Measurements from ENCODE around the gene SH3PXD2A.
A peak's percentile ranks its signal among the peaks of the same experiment; 100 is the strongest.

Gene SH3PXD2A

DNA sequence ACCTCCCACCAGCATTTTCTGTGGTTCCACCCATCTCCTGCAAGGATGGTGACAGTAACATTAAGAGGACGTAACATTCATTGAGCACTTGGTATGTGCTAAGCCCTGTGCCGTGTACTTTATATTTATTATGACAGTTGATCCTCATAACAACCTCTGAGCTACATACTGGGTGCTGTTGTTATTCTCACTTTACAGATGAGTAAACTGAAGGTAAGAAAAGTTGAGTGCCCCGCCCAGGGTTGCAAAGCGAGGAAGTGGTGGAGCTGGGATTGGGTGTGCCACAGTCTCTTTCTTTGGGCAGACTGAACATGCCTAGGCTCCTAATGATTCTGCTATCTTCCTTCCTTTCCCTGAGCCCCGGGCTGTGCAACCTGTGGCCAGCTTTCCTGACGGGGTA is 107.4 kb downstream of the SH3PXD2A start:
- ATAC-seq (no peak), DNase-seq (no peak)
- Mint-ChIP-seq H3K4me3 (no peak overlapping the region), H3K9me3 (peaks cover 8% of the 10 kb centered on the region), H3K27me3 (no peaks in the 10 kb centered on the region), H3K4me1 (peaks cover 18% of the 10 kb centered on the region), H3K27ac (no peak overlapping the region), H3K36me3 (ENCODE audit: low read depth) (no peaks in the 10 kb centered on the region)

DNA sequence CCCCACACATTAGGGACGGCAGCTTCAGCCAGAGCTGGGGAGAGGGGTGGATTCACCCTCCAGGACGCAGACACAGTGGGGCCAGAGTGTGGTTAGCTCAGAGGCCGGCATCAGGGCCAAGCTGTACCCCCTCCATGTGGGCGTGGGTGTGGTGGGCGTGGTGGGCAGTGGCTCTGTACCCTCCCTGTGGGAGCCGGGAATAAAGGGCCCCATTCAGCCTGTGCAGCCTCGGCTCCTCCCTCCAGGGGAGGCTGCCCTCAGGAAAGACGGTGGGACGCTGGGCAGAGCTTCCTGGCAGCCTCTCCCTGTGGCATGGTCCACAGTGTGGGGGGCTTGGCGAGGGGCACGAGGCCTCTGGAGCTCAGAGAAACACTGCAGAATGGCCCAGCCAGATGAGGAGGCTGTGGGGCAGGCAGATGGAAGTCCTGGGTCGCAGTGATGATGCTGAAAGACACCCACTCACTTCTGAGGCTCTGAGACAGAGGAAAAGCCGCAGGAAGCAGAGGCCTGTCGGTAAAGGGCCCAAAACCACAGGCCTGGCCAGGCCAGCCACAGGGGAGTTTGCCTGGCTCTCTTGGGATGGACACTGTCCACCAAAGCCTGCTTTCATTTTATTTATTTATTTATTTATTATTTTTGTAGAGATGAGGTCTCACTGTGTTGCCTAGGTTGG is 108.0 kb downstream of the SH3PXD2A start:
- Mint-ChIP-seq H3K27ac (no peak overlapping the region), H3K36me3 (ENCODE audit: low read depth) (no peaks in the 10 kb centered on the region), H3K27me3 (no peaks in the 10 kb centered on the region), H3K4me1 (peaks cover 18% of the 10 kb centered on the region), H3K4me3 (no peak overlapping the region), H3K9me3 (peaks cover 4% of the 10 kb centered on the region)
- ATAC-seq (no peak), DNase-seq (no peak)

DNA sequence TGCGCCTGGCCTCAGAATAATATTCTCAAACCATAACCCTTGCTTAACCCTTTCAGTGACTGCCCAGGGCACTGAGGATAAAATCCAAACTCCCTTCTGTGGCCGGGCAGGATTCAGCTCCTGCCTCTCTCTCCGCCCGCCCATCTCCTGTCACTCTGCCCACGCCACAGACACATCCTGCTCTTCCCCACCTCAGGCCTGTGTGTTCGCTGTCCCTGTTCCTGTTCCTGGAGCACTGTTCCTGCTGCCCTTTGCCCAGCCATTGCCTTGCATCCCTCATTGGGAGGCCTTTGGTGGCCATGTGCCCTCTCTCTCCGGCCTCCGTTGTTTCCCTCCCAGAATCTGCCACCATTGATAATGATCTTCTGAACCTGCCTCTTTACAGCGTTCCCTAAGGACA is 108.8 kb downstream of the SH3PXD2A start:
- H3K36me3 Mint-ChIP-seq (ENCODE audit: low read depth), result no peaks in the 10 kb centered on the region
- DNase-seq (no peak), ATAC-seq (no peak)
- H3K4me1 Mint-ChIP-seq, result peaks cover 18% of the 10 kb centered on the region
- H3K27ac Mint-ChIP-seq, result no peak overlapping the region
- no peaks in the 10 kb centered on the region for H3K27me3 Mint-ChIP-seq
- no peaks in the 10 kb centered on the region for H3K9me3 Mint-ChIP-seq
- H3K4me3 Mint-ChIP-seq, result no peak overlapping the region

DNA sequence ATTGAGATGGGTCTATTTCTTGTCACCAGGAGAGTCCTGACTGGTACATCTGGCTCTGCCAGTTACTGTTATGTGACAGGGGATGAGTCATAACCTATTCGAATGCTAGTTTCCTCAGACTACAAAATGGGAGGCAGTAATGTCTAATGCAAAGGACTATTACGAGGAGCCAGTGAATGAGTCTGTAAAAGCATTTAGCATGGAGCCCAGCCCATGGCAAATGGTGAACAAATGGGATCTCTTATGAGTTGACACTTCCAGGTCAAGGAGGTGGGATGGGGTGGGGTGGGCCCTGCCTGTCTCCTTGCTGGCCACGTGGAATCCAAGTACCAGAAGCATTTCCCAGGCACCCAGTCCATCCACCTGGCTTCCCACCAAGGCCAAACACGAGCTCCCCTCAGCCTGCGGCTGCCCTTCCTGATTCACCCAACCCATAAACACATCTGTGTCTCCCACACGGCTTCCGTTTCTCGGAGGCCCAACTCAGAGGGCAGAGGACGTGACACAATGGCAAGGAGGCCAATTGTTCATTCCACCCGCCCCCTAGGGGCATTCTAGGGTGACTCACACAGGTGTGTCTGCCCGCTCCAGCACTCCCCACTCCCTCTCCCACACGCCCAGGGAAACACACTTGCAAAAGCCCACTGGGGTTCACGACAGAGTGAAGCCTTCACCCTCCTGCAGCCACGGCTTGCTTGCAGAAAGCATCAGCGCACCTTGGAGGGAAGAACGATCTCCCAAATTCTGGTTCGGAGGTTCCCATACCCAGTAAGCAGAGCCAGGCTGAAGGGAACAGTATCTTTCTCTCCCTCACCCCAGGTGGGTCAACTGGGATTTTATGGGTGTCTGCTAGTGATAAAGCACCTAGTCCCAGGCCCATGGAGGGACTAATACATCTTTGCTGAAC is 109.8 kb downstream of the SH3PXD2A start:
- peak; percentile 43 for DNase-seq
- Mint-ChIP-seq H3K4me1 (peaks cover 18% of the 10 kb centered on the region), H3K4me3 (no peak overlapping the region), H3K27me3 (no peaks in the 10 kb centered on the region), H3K27ac (peak overlapping the region; percentile 68), H3K9me3 (no peaks in the 10 kb centered on the region), H3K36me3 (ENCODE audit: low read depth) (no peaks in the 10 kb centered on the region)
- ATAC-seq, result peak; percentile 80

DNA sequence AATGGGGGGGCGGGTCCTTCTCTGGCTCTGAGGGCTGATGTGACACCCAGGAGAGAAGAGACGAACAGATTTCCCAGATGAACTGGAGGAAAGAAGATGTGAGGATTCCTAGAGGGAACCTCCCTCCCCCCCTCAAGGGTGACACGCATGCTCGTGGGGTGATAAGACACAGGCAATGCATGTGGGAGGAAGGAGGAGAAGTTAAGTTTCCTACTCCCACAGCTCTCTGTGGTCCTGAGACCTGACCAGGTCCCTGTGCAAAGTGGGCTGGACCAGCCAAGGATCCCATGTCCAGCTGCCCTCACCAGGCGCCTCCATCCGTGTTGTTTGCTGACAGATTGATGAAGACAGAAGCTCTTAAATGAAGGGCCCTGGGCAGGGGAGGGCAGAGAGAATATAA is 112.6 kb downstream of the SH3PXD2A start:
- no peak overlapping the region for H3K27ac Mint-ChIP-seq
- H3K9me3 Mint-ChIP-seq, result no peaks in the 10 kb centered on the region
- no peak overlapping the region for H3K4me3 Mint-ChIP-seq
- DNase-seq (no peak), ATAC-seq (no peak)
- no peaks in the 10 kb centered on the region for H3K36me3 Mint-ChIP-seq (ENCODE audit: low read depth)
- H3K4me1 Mint-ChIP-seq, result peaks cover 16% of the 10 kb centered on the region
- H3K27me3 Mint-ChIP-seq, result no peaks in the 10 kb centered on the region

DNA sequence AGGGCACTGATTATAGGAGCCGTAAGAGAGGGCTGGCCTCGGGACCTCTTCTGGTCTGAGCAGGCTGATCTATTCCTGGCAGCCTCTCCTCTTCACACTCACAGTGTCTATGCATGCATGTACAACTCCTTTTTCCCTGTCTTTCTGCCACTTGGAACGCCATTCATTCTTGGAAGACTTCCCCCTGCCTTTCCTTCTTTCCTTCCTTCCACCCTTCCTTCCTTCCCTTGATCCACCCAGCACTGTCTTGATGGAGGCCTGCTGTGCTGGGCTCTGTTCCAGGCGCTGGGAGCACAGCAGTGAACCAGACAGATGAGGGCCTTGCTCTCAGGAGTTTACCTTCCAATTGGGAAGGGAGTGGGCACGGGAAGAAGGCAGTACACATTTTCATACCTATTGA is 114.8 kb downstream of the SH3PXD2A start:
- no peak overlapping the region for H3K27ac Mint-ChIP-seq
- no peak for ATAC-seq
- DNase-seq, result no peak
- no peak overlapping the region for H3K4me3 Mint-ChIP-seq
- peaks cover 9% of the 10 kb centered on the region for H3K4me1 Mint-ChIP-seq
- H3K9me3 Mint-ChIP-seq, result no peaks in the 10 kb centered on the region
- H3K36me3 Mint-ChIP-seq (ENCODE audit: low read depth), result no peaks in the 10 kb centered on the region
- no peaks in the 10 kb centered on the region for H3K27me3 Mint-ChIP-seq

DNA sequence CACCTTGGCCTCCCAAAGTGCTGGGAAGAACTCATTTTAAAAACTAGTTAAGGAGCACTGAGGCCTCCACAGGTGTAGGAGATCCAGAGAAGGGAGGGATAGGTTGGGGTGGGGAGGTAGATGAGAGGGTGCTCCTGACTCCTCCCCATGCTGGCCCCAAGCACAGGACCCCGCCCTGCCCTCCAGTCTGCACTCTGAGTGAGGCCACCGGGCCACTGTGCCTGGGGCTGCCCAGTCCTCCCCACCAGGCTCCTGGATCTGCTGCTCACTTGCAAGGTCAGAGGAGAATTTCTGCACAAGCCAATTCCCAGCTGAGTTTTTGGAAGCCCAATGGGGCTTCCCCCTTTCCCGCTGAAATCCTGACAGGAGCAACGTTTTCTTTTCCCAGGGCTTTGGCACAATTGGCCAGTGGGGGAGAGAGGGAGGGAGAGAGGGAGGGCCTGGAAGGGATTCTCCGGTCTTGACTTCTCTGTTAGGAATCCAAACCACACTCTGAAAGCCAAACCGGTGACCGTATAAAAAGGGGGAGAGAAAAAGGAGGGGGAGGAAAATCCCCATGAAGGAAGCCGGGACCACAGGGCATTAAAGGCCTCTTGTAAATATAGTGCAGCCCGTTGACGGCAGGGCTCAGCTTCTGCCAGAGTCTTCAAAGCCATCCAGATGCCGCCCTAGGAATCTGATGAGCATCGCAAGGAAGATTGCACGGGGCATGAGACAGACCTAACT is 116.2 kb downstream of the SH3PXD2A start:
- no peaks in the 10 kb centered on the region for H3K4me1 Mint-ChIP-seq
- H3K27ac Mint-ChIP-seq, result no peak overlapping the region
- H3K36me3 Mint-ChIP-seq (ENCODE audit: low read depth), result no peaks in the 10 kb centered on the region
- H3K9me3 Mint-ChIP-seq, result no peaks in the 10 kb centered on the region
- H3K27me3 Mint-ChIP-seq, result no peaks in the 10 kb centered on the region
- DNase-seq, result no peak
- ATAC-seq, result no peak
- H3K4me3 Mint-ChIP-seq, result no peak overlapping the region

DNA sequence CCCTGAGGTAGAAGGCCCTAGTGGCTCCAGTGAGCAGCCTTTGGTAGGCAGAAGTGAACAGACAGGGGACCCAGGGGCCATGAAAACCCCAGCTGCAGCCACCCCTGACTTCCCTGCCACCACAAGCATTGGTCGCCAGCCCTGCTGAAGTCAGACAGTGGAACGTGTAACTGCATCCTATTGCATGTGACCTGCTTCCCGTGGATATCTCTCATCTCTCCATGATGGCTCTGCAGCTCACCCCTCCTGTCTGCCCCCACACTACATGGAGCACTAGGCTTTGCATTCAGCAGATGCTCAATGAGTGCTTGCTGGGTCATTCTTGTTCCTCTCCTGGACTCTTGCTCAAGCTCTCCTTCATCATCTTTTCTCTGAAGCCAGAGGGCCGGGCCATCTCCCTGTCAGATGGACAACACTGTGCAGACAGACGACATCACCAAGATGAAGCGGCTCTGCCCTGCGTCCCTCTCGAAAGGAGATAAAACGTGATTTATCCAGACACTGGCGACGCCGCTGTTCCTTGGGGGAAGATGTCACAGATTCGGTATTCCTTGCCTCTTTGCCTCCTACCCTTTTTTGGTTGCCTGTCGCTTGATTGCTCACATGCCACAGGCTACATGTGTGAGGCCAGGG is 117.5 kb downstream of the SH3PXD2A start:
- Mint-ChIP-seq H3K27me3 (no peaks in the 10 kb centered on the region), H3K9me3 (no peaks in the 10 kb centered on the region)
- DNase-seq, result no peak

DNA sequence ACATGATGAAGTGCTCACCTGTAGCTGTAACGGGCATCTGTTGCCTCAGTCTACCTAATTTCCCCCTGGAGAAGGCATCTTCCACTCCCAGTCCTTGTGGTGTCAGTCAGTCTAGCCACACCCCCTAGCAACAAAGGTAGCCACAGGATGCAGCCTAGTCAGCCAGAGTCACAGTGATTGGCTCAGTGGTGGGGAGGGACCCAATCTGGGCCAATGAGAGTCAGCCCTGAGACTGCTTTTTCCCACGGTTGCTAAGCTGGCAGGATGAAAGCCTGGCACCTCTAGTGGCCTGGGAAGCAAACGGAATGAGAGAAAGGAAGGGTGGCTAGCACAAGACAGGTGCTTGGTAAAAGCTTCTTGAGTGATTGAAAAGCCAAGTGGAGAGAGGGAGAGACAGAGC is 118.6 kb downstream of the SH3PXD2A start:
- no peaks in the 10 kb centered on the region for H3K36me3 Mint-ChIP-seq (ENCODE audit: low read depth)

More for the DNA sequence above, 117.5 kb downstream of the SH3PXD2A start:
- H3K4me3 Mint-ChIP-seq, result no peak overlapping the region
- no peak for ATAC-seq
- H3K27ac Mint-ChIP-seq, result no peak overlapping the region
- no peaks in the 10 kb centered on the region for H3K4me1 Mint-ChIP-seq
- H3K36me3 Mint-ChIP-seq (ENCODE audit: low read depth), result no peaks in the 10 kb centered on the region

DNA sequence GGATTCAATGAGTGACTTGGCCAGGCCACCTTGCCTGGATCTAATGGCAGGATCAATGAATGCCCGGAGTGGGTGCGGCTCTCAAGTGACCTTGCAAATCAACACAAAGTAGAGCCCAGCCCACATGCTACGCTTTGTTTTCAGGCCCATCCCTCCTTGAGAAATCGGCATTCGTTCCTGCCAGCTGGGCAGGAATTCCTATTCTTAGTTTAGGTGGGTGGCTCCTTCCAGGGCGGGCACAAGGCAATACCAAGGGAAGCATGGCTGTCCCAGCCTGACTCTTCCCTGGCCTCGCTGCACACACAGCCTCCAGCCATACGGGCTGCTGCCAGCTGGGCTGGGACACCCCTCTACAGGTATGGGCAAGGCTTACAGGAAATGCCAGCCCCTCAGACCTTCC is 119.3 kb downstream of the SH3PXD2A start:
- Mint-ChIP-seq H3K9me3 (no peaks in the 10 kb centered on the region), H3K4me3 (no peak overlapping the region), H3K27me3 (no peaks in the 10 kb centered on the region), H3K27ac (no peak overlapping the region), H3K4me1 (no peaks in the 10 kb centered on the region), H3K36me3 (ENCODE audit: low read depth) (no peaks in the 10 kb centered on the region)
- no peak for ATAC-seq
- no peak for DNase-seq

More for the DNA sequence above, 118.6 kb downstream of the SH3PXD2A start:
- no peaks in the 10 kb centered on the region for H3K4me1 Mint-ChIP-seq
- DNase-seq, result no peak
- ATAC-seq, result peak; percentile 47
- no peaks in the 10 kb centered on the region for H3K9me3 Mint-ChIP-seq
- H3K27me3 Mint-ChIP-seq, result no peaks in the 10 kb centered on the region
- H3K4me3 Mint-ChIP-seq, result no peak overlapping the region
- no peak overlapping the region for H3K27ac Mint-ChIP-seq

DNA sequence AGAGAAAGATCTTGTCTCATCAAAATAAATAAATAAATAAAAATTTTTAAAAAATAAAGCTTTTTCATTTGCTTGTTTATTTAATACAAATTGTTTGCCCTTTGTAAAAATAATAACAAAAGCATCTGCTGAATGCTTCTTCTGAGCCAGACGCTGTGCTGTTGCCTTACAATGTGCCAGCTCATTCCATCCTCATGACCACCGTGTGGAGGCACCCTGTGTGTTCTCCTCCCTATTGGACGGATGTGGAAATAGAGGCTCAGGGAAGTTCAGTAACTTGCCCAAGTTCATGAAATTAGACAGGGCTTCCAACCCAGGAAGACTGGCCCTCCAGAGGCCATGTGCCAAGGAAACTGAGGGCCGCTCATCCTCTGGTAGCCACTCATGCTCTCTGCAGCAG is 120.6 kb downstream of the SH3PXD2A start:
- Mint-ChIP-seq H3K9me3 (no peaks in the 10 kb centered on the region), H3K4me1 (no peaks in the 10 kb centered on the region), H3K27me3 (no peaks in the 10 kb centered on the region), H3K36me3 (ENCODE audit: low read depth) (no peaks in the 10 kb centered on the region), H3K27ac (no peak overlapping the region), H3K4me3 (no peak overlapping the region)
- no peak for DNase-seq
- ATAC-seq, result no peak

DNA sequence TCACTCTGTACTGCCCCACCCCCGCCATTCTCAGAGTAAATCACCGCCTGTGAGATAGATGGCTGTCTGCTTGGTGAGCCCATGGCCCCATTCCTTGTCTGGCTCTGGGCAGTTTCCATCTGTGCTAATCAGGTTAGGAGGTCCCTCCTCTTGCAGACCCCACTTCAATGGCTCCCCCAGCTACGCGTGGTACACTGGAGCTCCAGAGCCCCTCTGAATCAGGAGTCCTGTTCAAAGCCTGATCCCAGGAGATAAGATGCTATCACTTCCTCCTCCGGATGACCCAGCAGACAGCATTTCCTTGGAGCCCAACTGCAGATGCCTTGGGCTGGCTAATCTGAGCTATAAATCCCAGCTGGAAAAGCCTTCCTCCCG is 122.3 kb downstream of the SH3PXD2A start:
- Mint-ChIP-seq H3K4me1 (no peaks in the 10 kb centered on the region), H3K4me3 (no peak overlapping the region), H3K27ac (no peak overlapping the region), H3K36me3 (ENCODE audit: low read depth) (no peaks in the 10 kb centered on the region), H3K9me3 (no peaks in the 10 kb centered on the region), H3K27me3 (no peaks in the 10 kb centered on the region)
- ATAC-seq, result no peak
- DNase-seq, result no peak

DNA sequence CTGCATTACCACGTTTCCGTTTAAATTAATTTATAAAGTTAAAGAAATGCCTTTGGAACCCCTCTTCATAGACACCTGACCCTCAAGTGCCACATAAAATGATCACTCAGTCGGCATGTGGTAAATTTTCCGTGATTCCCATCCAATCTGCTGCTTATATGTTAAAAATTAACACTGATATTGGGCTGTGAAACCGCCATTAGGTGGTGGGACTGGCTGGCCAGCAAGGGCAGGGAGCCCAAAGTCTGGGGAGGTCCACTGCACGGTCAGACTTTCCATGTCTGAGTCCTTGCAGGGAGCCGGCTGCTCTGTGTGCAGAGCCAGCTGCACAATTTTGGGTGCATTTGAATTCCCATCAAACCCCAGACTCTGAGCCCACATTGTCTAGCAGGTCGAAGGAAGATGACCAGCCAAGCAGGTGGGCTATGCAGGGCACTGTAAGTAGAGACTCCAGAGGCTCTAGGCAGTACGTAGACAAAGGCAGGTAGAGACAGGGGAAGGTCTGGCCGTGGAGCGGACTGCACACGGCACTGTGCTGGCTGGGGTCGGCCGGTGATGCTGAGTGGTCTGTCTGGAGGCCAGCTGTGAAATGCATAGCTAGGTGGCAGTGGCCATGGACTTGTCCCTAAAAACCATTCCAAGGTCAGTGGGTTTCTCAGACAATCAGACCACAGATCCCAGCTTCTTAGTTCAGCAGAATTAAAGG is 122.9 kb downstream of the SH3PXD2A start:
- Mint-ChIP-seq H3K9me3 (no peaks in the 10 kb centered on the region), H3K4me1 (no peaks in the 10 kb centered on the region), H3K4me3 (no peak overlapping the region), H3K27me3 (no peaks in the 10 kb centered on the region), H3K36me3 (ENCODE audit: low read depth) (no peaks in the 10 kb centered on the region), H3K27ac (no peak overlapping the region)
- DNase-seq (no peak), ATAC-seq (no peak)
